K562 (cell line): Measurements from ENCODE around the gene C9orf40. TPM values are rescaled to one million over a fixed set of nuclear protein-coding genes. Genes with fewer than 3 reads are reported as not detected.

Experiments
- ATAC-seq: fragments of 200-7000 bp; cut with Tn5 transposase; 3 replicates; pipeline ENCODE4 v1.9.1; 2020; ENCODE audit warnings: moderate library complexity
- BruUV-seq: library from RNA; stranded (reverse); fragments of 400-500 nt; replicated peaks from 2 replicates; lab custom pipeline; 2021; lab: Mats Ljungman, UMichigan
- CTCF ChIA-PET: fragments of 300-600 bp; formaldehyde crosslinking; extraction: SDS; loops from one replicate; lab custom pipeline; 2021; ENCODE audit warnings: low intra/inter-chr PET ratio; lab: Yijun Ruan, JAX
- POLR2A ChIA-PET: fragments of 300-600, 350-650 bp; sonication (Branson Sonifier 250); formaldehyde crosslinking; extraction: SDS; loops from one replicate; lab custom pipeline; 2021; ENCODE audit warnings: antibody characterized with exemption, inconsistent platforms; lab: Yijun Ruan, JAX
- DNase-seq, 4 experiments: peaks; one replicate each; pipeline versions ENCODE4 v3.0.0 to v3.0.0-alpha.2; 2011 to 2018; ENCODE audit warnings: low spot score in 3 of 4, mixed read lengths in 3 of 4; ENCODE audit errors: extremely low read depth in 1 of 4
- FAIRE-seq: peaks from 2 replicates; lab custom pipeline; 2011; peaks lifted over from hg19 to GRCh38; lab: Jason Lieb, UNC
- H2AFZ ChIP-seq: 2 replicates; pipeline ENCODE4 v1.6.0; 2011; ENCODE audit warnings: low read depth, low read length, control low read depth, inconsistent platforms
- H3K27ac ChIP-seq: fragments of 200-600 bp; 3 replicates; pipeline ENCODE4 v1.8.0; 2011; ENCODE audit warnings: low read depth, mild to moderate bottlenecking, control low read depth, inconsistent platforms, low read length, moderate library complexity, mixed read lengths; ENCODE audit errors: extremely low read depth
- H3K27me3 ChIP-seq, 2 experiments: fragments of 300-600 bp in 1 of 2; 2 replicates in 1 of 2; 3 replicates in 1 of 2; pipeline versions ENCODE4 v1.6.0 to v1.8.0; 2011; ENCODE audit warnings: inconsistent platforms in 2 of 2, low read length in 2 of 2, mild to moderate bottlenecking in 1 of 2, mixed read lengths in 1 of 2, moderate library complexity in 1 of 2; ENCODE audit not compliant: control insufficient read depth in 2 of 2, insufficient read depth in 2 of 2
- H3K36me3 ChIP-seq: fragments of 300-600 bp; 3 replicates; pipeline ENCODE4 v1.8.0; 2011; ENCODE audit warnings: mild to moderate bottlenecking, low read length, inconsistent platforms; ENCODE audit not compliant: control insufficient read depth, insufficient read depth
- H3K4me1 ChIP-seq, 2 experiments: fragments of 200-600 bp in 1 of 2; replicated peaks in 1 of 2; 2 replicates in 1 of 2; 3 replicates in 1 of 2; pipeline versions ENCODE4 v1.5.1 to v1.8.0; 2011; ENCODE audit warnings: inconsistent platforms in 2 of 2, low read length in 2 of 2, mild to moderate bottlenecking in 1 of 2, mixed read lengths in 1 of 2, moderate library complexity in 1 of 2; ENCODE audit not compliant: control insufficient read depth in 2 of 2, insufficient read depth in 2 of 2
- H3K4me2 ChIP-seq: 2 replicates; pipeline ENCODE4 v1.6.1; 2011; ENCODE audit warnings: low read length, control low read depth, inconsistent platforms, mixed read lengths; ENCODE audit not compliant: insufficient read depth
- H3K4me3 ChIP-seq: fragments of 200-600 bp; sonication (generic), shearing (Covaris generic); 2 replicates; pipeline ENCODE4 v1.5.1; 2016; ENCODE audit warnings: control low read depth, inconsistent platforms
- H3K79me2 ChIP-seq: fragments of 200-600 bp; 3 replicates; pipeline ENCODE4 v1.8.0; 2011; ENCODE audit warnings: low read length, inconsistent platforms; ENCODE audit not compliant: control insufficient read depth, insufficient read depth
- H3K9ac ChIP-seq, 2 experiments: 2 replicates each; pipeline versions ENCODE4 v1.6.0 to v1.6.1; 2011; ENCODE audit warnings: low read depth in 2 of 2, low read length in 2 of 2, control low read depth in 1 of 2, inconsistent platforms in 1 of 2, mild to moderate bottlenecking in 1 of 2, mixed read lengths in 1 of 2; ENCODE audit not compliant: insufficient read depth in 1 of 2
- H3K9me1 ChIP-seq: one replicate; pipeline ENCODE4 v1.6.0; 2011; ENCODE audit warnings: inconsistent platforms, mild to moderate bottlenecking, low read length, moderate library complexity; ENCODE audit not compliant: control insufficient read depth, insufficient read depth
- H3K9me3 ChIP-seq: replicated peaks from 2 replicates; pipeline ENCODE4 v1.5.1; 2011; ENCODE audit warnings: low read depth, low read length, inconsistent platforms; ENCODE audit not compliant: control insufficient read depth, insufficient read depth
- H4K20me1 ChIP-seq: replicated peaks from 2 replicates; pipeline ENCODE4 v1.6.1; 2011; ENCODE audit warnings: low read length, inconsistent platforms, mixed read lengths; ENCODE audit not compliant: control insufficient read depth, insufficient read depth
- EP400 ChIP-seq: fragments of 450-650 bp; IDR thresholded peaks from 2 replicates; pipeline ENCODE4 v1.6.1; 2017; ENCODE audit warnings: antibody characterized with exemption, mild to moderate bottlenecking, moderate library complexity
- KHSRP ChIP-seq: fragments of 450-650 bp; IDR thresholded peaks from 2 replicates; pipeline ENCODE4 v1.6.1; 2017
- NCOA6 ChIP-seq: fragments of 450-650 bp; IDR thresholded peaks from 2 replicates; pipeline ENCODE4 v1.6.1; 2017; ENCODE audit warnings: mild to moderate bottlenecking
- NR0B1 ChIP-seq: fragments of 450-650 bp; IDR thresholded peaks from one replicate; pipeline ENCODE4 v1.6.1; 2018; ENCODE audit warnings: mild to moderate bottlenecking, moderate library complexity; ENCODE audit not compliant: partially characterized antibody
- PKNOX1 ChIP-seq: fragments of 450-650 bp; IDR thresholded peaks from 2 replicates; pipeline ENCODE4 v1.6.1; 2016
- PML ChIP-seq: IDR thresholded peaks from 2 replicates; pipeline ENCODE4 v1.6.1; 2012; ENCODE audit warnings: low read length, inconsistent platforms
- RERE ChIP-seq: sonication (generic); formaldehyde crosslinking; IDR thresholded peaks from 2 replicates; pipeline ENCODE4 v1.8.0; 2023; ENCODE audit warnings: missing genetic modification reagents, mild to moderate bottlenecking, borderline replicate concordance
- ZNF408 ChIP-seq: fragments of 250-450 bp; sonication (Bioruptor Pico); IDR thresholded peaks from 2 replicates; pipeline ENCODE4 v1.4.0; 2020; ENCODE audit warnings: low read depth, mild to moderate bottlenecking, moderate library complexity
- WGBS: fragments of 100-300 bp; shearing (Covaris generic); methylation state at CpG from one replicate; pipeline ENCODE4 v1.1.6; 2016; ENCODE audit warnings: low coverage, mixed read lengths; ENCODE audit not compliant: insufficient coverage; ENCODE audit errors: missing lambda C conversion rate; 5-methylcytosine and 5-hydroxymethylcytosine counted together
- in situ Hi-C: fragments of 300-500 bp; cut with MboI; formaldehyde crosslinking; loops from 4 replicates; pipeline ENCODE4 v1.15.0; 2018; ENCODE audit warnings: inconsistent platforms, mixed read lengths
- intact Hi-C: fragments of 100-400 bp; cut with micrococcal nuclease; formaldehyde crosslinking; loops from 2 replicates; pipeline ENCODE4 v1.14.2; 2022
- polyA plus RNA-seq, 8 experiments: library from polyadenylated mRNA; depleted of rRNA in 4 of 8; stranded (reverse) in 5 of 8; unstranded in 3 of 8; fragments of >200 nt; fragmentation: Nextera tagmentation in 2 of 8; fragmentation: Illumina TruSeq in 1 of 8; extraction: Ambion mirVana in 2 of 8; extraction: Trizol in 1 of 8; gene quantifications; 2 replicates each; pipeline versions ENCODE4 v1.2.1 to v1.2.3, GENCODE V29; 2011 to 2014; ENCODE audit warnings: inconsistent platforms in 1 of 8, missing spikeins in 1 of 8
- total RNA-seq, 7 experiments: library from RNA; depleted of rRNA in 6 of 7; stranded (reverse); fragments of >200 nt in 6 of 7; fragmentation: Illumina TruSeq in 2 of 7; extraction: Trizol in 2 of 7; gene quantifications; 2 replicates each; pipeline versions ENCODE4 v1.2.1 to v1.2.3, GENCODE V29; 2011 to 2021; ENCODE audit warnings: low replicate concordance in 1 of 7
- TF ChIP-seq, protein P1 (sequence below): fragments of 200-800 bp; sonication (Bioruptor generic); IDR thresholded peaks from 2 replicates; pipeline ENCODE4 v1.6.1; 2017; ENCODE audit warnings: missing genetic modification characterization, missing compliant biosample characterization
- TF ChIP-seq, protein P2 (sequence below): IDR thresholded peaks from 2 replicates; pipeline ENCODE4 v1.6.1; 2011; ENCODE audit not compliant: insufficient read length; ENCODE audit errors: extremely low read depth

The C9orf40 gene
- total and polyA plus RNA-seq, 9 of the 15 experiments (the other 6 are each of a cell fraction or from before 2014, with no cell fraction given) = 5.6 to 17.3 (median 8.7) TPM

DNA sequence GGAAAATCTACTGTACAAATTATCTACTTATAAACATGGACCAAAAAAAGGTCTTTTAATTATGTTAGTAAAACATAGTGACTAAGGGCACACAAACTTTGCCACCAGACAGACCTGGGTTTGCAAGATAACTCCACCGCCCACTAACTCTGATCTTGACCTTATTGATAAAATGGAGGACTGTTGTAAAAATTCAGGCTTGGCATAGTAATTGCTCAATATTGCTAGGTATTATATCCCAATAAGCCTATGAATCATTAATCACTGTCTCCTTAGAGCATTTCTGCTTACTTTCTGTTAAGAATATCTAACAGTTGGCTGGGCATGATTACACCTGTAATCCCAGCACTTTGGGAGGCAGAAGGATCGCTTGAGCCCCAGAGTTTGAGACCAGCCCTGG, 3.8 kb downstream of the C9orf40 start:
- no peaks in the 10 kb centered on the region for H4K20me1 ChIP-seq
- no peaks in the 10 kb centered on the region for H3K27me3 ChIP-seq
- H3K27ac ChIP-seq = no peak overlapping the region
- no TSS peak for BruUV-seq
- H2AFZ ChIP-seq = no peak overlapping the region
- no peak for ATAC-seq
- CTCF ChIA-PET = no interaction called here
- peak in 1 of 4 experiments; percentile 39 for DNase-seq
- H3K4me1 ChIP-seq = peaks cover 11% of the 10 kb centered on the region in 2 experiments; a peak in 4 of 5 replicates
- in situ Hi-C loops (no loop called here), intact Hi-C loops (no loop called here)
- POLR2A ChIA-PET = no interaction called here
- H3K4me3 ChIP-seq = no peak overlapping the region
- peak overlapping the region; percentile 40; the same call in 1 of the 2 replicates for H3K4me2 ChIP-seq
- H3K9ac ChIP-seq = 0 out of 4 replicates have a peak overlapping the region, but pooled peaks of 1 of the 2 experiments have one; percentile 12
- peaks cover 42% of the 10 kb centered on the region for H3K79me2 ChIP-seq
- H3K9me1 ChIP-seq = no peaks in the 10 kb centered on the region
- peaks cover 13% of the 10 kb centered on the region; the same call in 2 of the 3 replicates for H3K36me3 ChIP-seq
- 19% methylated on average over 2 of the region's 2 CpGs for WGBS
- FAIRE-seq = no peak
- no peaks in the 10 kb centered on the region for H3K9me3 ChIP-seq
- TF ChIP-seq, protein P1, sequence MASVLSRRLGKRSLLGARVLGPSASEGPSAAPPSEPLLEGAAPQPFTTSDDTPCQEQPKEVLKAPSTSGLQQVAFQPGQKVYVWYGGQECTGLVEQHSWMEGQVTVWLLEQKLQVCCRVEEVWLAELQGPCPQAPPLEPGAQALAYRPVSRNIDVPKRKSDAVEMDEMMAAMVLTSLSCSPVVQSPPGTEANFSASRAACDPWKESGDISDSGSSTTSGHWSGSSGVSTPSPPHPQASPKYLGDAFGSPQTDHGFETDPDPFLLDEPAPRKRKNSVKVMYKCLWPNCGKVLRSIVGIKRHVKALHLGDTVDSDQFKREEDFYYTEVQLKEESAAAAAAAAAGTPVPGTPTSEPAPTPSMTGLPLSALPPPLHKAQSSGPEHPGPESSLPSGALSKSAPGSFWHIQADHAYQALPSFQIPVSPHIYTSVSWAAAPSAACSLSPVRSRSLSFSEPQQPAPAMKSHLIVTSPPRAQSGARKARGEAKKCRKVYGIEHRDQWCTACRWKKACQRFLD (CRISPR knock-in tag) = no peak
- no peak for TF ChIP-seq NR0B1
- TF ChIP-seq NCOA6 = no peak
- TF ChIP-seq, protein P2, sequence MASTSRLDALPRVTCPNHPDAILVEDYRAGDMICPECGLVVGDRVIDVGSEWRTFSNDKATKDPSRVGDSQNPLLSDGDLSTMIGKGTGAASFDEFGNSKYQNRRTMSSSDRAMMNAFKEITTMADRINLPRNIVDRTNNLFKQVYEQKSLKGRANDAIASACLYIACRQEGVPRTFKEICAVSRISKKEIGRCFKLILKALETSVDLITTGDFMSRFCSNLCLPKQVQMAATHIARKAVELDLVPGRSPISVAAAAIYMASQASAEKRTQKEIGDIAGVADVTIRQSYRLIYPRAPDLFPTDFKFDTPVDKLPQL = no peak
- no peak for TF ChIP-seq KHSRP
- TF ChIP-seq PKNOX1 = peak; percentile 42; the same call in 1 of the 2 replicates
- no peak for TF ChIP-seq RERE (CRISPR knock-in tag)
- no peak for TF ChIP-seq EP400
- no peak for TF ChIP-seq ZNF408 (CRISPR knock-in tag)
- TF ChIP-seq PML = peak; percentile 49
